Left renal pelvis (tissue), 4 donors: ENCODE data around the gene BRF1. TPM values are rescaled to one million over a fixed set of nuclear protein-coding genes. Genes with fewer than 3 reads are reported as not detected.
"Not testable (repeated sequence)": the region's sequence is repeated elsewhere in the genome, so short reads cannot be mapped to it uniquely, and the experiment has no call there.

Experiments
- DNase-seq, 4 donors: peaks; one replicate each; pipeline ENCODE4 v3.0.0-alpha.2; 2013; ENCODE audit warnings: low read depth in 4 of 4, low spot score in 3 of 4
- polyA plus RNA-seq, 4 donors: library from polyadenylated mRNA; unstranded; fragments of 120-200 nt; gene quantifications; one replicate each; pipeline ENCODE4 v1.2.1, GENCODE V29; 2013; ENCODE audit not compliant: insufficient read length in 4 of 4

Gene BRF1, protein sequence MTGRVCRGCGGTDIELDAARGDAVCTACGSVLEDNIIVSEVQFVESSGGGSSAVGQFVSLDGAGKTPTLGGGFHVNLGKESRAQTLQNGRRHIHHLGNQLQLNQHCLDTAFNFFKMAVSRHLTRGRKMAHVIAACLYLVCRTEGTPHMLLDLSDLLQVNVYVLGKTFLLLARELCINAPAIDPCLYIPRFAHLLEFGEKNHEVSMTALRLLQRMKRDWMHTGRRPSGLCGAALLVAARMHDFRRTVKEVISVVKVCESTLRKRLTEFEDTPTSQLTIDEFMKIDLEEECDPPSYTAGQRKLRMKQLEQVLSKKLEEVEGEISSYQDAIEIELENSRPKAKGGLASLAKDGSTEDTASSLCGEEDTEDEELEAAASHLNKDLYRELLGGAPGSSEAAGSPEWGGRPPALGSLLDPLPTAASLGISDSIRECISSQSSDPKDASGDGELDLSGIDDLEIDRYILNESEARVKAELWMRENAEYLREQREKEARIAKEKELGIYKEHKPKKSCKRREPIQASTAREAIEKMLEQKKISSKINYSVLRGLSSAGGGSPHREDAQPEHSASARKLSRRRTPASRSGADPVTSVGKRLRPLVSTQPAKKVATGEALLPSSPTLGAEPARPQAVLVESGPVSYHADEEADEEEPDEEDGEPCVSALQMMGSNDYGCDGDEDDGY
- 10 to 100 TPM; 21.5 to 40.8 (median 33.3) TPM for polyA plus RNA-seq

GRCh38 chr14:105300542-105301102 lies at the start of gene BRF1:
TSS of gene BRF1 (minus strand) at chr14:105301001. CDS start at chr14:105300629, 372 bp downstream.
- peak; percentile 80 to 86 (median 84) for DNase-seq

DNA sequence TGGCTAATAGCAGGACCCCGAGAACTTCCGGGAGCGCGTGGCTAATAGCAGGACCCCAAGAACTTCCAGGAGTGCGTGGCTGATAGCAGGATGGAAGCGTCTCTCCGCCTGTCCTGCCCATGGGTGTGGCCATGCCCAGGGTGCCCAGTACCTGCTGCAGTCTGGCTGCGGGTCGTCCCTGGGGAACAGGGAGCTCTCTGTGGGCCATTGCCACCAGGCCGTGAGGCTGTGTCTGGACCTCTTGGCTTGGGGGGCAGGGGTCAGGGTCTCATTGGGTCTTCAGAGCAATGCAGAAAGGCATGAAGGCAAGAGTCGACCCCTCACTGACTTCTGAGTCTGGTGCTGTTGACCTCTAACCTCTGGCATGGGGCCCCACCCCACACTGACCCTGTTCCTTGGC lies 49.2 kb upstream of the BRF1 start:
- no peak for DNase-seq

DNA sequence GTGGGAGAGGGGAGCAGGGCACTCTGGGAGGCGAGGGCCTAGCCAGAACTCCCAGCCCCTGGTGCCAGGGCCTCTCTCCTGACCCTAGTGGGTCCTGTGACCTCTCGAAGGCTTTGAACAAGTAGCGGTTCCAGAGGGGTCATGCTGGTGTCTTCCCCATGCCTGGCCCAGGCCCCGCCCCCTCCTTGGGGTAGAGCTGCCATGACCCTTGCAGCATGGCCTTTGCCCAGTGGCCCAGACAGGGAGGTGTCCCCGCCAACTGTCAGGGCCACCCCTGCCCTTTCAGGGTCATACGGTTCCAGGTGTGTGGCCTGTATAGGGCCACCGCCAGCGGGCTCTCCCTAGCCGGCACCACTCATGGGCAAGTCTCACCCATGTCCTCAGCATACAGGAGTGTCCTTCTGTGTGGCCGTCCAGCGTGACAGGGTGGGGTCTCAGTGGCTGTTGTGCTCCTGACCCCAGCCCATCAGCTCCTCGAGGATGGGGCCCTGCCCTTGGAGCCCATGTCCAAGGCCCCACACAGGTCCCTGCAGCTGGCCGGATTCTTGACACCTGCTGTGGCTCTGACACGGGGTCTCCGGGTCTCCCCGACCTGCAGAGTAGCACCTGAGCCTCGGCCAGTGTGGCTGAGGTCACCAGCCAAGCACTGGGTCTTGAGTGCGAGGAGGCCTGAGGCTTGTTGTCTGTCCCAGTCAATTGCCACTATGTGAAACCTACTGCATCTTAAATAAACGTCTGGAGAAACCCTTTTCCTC lies 48.3 kb upstream of the BRF1 start:
- DNase-seq, result no peak

- no peak for DNase-seq
Observed at GRCh38 chr14:105348169-105348944, 47.6 kb upstream of the BRF1 start.

DNA sequence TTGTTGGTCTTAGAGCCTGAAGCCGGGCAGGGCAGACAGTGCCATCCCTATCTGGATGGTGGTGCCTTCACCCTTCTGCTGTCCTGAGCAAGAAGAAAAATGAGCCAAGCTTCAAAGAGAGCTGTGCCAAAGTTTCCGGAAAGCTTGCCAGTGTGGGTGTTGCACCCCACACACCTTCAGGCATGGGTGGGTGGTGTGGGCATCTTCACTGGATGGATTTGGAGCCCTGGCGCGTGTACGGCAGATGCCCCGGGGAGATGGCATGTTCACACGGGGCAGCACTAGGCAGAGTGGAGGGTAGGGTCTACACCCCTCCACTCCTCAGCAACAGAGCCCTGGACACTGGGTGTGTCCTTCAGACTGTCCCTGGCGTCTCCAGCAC lies 46.8 kb upstream of the BRF1 start:
- no peak for DNase-seq

DNA sequence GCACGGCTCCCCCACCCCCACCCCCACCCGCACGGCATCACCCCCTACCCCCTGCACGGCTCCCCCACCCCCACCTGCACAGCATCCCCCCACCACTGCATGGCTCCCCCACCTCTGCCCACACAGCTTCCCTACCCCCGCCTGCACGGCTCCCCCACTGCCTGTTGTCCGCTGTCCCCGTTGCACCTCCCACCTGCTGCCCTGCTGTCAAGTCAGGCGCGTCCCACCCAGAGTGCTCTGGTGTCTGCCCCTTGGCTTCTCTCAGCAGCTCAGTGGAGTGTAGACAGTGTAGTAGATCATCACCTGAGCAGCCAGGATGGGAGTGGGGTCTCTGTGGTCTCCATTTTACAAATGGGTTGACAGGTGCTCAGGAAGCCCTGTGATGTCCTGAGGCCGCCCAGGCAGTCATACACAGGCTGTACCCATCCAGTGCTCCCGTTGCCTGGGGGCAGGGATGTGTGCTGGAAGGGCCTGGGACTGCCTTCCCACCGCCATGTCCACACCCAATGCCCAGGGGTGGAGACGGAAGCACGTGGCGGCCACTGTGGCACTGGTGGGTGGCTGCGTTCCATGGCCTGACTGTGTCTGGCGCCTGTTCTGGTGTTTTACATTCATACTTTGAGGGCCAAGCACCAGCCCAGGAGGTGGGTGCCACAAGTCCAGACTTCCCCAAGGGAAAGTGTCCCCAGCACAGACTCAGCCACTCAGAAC lies 46.2 kb upstream of the BRF1 start:
- peak in 2 of 4 donors; percentile 31 to 36 for DNase-seq

GRCh38 chr14:105346200-105346533 lies 45.4 kb upstream of the BRF1 start:
- no peak for DNase-seq

DNA sequence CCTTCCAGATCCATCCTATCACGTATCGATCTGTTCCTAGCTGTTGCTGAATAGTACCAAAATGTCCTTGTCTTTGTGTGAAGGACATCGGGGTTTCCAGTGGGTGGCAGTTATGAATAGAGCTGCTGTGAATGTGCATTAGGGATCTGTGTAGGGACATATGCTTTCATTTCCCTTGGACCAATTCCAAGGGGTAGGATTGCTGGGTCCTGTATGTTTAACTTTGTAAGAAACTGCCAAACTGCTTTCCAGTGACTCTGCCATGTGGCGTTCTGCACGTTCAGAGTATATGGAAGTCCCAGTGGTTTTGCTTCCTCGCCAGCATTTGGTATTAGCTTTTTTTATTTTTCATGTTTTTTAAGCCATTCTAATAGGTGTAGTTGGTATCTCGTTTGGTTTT lies 42.4 kb upstream of the BRF1 start:
- no peak for DNase-seq

GRCh38 chr14:105340821-105341733 lies 40.3 kb upstream of the BRF1 start:
- DNase-seq, result no peak

GRCh38 chr14:105337966-105338741 lies 37.4 kb upstream of the BRF1 start:
- DNase-seq, result no peak

DNA sequence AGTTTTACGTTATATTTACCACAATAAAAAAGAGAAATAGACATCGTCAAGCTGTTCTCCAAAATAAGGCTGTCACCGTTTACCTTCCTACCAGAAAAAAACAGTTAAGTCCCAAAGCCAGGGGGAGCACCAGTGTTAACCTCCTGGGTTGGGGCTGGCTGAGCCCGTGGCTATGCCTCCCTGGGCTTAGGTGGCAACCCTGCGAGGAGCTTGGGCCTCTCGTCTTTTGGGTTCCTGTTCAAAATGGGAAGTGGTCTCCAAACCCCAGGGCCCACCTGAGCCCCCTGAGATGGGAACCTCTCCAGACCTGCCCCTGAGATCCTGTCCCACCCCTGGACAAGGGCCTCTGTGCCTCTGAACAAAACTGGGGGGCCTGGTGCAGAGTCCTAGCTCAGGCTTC lies 36.6 kb upstream of the BRF1 start:
- DNase-seq, result no peak

- no peak for DNase-seq
Observed at GRCh38 chr14:105336477-105337287, 35.9 kb upstream of the BRF1 start.

DNA sequence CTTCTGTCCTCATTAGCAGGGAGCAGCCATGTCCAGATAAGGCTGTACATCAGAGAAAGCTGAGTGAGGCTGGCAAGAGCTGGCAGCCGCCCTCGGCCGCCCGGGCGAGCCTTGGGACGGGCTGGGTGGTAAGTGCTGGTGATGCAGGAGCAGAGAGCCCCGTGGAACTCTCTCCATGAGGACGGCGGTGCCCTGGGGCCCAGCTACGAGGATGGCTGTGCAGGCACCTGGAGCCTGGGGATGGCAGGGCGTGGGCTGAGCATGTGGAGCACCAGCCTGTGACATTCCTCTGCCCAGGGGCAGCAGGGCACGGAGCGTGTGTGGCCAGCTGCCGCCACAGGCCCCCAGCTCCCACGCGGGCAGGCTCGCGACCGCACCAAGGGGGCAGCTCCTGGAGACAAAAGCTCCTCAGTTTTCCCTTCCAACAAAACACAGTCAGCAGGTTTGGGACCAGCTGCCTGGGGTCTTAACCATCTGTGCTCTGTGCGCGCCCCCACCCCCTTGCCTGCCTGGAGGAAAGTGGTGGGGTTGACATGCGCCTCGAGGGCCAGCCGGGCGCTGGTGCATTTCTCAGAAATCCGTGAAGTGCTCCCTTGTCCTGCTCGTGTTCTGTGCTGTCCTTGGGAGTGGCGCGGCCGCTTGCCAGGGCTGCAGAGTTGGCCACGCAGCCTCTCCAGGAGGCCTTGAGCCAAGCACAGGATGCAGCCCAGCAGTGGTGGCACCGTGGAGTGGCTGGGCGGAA lies 35.1 kb upstream of the BRF1 start:
- no peak for DNase-seq

GRCh38 chr14:105335231-105335542 lies 34.4 kb upstream of the BRF1 start:
- not testable (repeated sequence) for DNase-seq

- DNase-seq, result no peak
Observed at GRCh38 chr14:105334383-105335230, 33.8 kb upstream of the BRF1 start.
